Skeletal muscle tissue (tissue), 4 donors: ENCODE results near the gene NBR1. TPM values are rescaled to one million over a fixed set of nuclear protein-coding genes. Genes with fewer than 3 reads are reported as not detected.

ENCODE experiments used
- H3K27ac ChIP-seq: one replicate; pipeline ENCODE4 v1.7.0; 2013; ENCODE audit warnings: mild to moderate bottlenecking, low read depth, low read length, inconsistent platforms
- H3K27me3 ChIP-seq, 3 donors: one replicate each; pipeline ENCODE4 v1.7.0; 2013; ENCODE audit warnings: low read length in 3 of 3; ENCODE audit not compliant: control insufficient read depth in 3 of 3, insufficient read depth in 3 of 3
- H3K36me3 ChIP-seq, 3 donors: one replicate each; pipeline ENCODE4 v1.7.0; 2013; ENCODE audit warnings: low read length in 3 of 3; ENCODE audit not compliant: control insufficient read depth in 3 of 3, insufficient read depth in 3 of 3
- H3K4me1 ChIP-seq, 3 donors: one replicate each; pipeline ENCODE4 v1.7.0; 2013; ENCODE audit warnings: low read length in 3 of 3, mild to moderate bottlenecking in 3 of 3; ENCODE audit not compliant: control insufficient read depth in 3 of 3, insufficient read depth in 3 of 3
- H3K4me3 ChIP-seq, 3 donors: one replicate each; pipeline ENCODE4 v1.7.0; 2013; ENCODE audit warnings: low read length in 3 of 3
- H3K9ac ChIP-seq, 3 donors: one replicate each; pipeline ENCODE4 v1.7.0; 2013; ENCODE audit warnings: low read length in 3 of 3, mild to moderate bottlenecking in 3 of 3, moderate library complexity in 2 of 3, low read depth in 1 of 3
- H3K9me3 ChIP-seq, 3 donors: one replicate each; pipeline ENCODE4 v1.7.0; 2013; ENCODE audit warnings: low read length in 3 of 3; ENCODE audit not compliant: control insufficient read depth in 3 of 3
- total RNA-seq: library from RNA; depleted of rRNA; stranded (reverse); fragments of >200 nt; gene quantifications from one replicate; pipeline ENCODE4 v1.2.3, GENCODE V29; 2014
- donor health status: Osteomylitis.

NBR1 gene
- total RNA-seq, 1 donor from 2014 or later = 56.9 TPM

DNA sequence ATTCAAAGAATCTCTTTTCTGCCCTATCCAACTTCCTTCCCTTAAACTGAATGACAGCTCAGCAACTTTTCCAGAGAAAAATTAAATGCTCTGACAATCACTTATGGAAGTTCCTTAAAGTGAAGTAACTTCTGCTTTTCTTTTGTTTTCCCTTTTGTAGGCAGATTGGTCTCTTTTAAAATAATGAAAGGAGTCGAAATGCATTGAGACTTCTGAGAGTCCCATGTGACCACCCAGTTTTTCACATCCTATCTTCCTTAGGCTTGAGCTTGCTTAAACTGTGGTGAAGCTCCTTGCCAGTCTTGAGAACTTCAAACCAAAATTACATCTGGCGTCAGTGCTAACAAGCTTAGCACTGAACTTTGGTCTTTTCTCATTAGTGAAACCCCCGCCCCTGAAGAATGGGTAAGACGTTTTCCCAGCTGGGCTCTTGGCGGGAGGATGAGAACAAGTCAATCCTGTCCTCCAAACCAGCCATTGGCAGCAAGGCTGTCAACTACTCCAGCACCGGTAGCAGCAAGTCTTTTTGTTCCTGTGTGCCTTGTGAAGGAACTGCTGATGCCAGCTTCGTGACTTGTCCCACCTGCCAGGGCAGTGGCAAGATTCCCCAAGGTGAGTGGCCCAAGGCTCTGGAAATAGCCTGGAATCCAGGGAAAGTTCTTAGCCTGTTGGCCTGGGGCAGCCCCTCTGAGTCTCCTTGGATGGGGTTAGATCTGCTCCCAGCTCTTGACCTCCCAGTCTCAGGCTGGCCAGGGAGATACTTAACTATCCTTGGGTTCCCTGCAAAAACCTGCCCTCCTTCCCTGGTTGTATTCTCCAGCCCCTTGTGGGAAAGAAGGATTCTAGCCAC, 41.9 kb downstream of the NBR1 start:
- Histone ChIP-seq H3K36me3 (peaks cover 31 to 57% (median 50%) of the 10 kb centered on the region in 3 donors), H3K4me1 (peaks cover 0 to 5% (median 0%) of the 10 kb centered on the region in 3 donors), H3K9me3 (no peaks in the 10 kb centered on the region), H3K9ac (peak overlapping the region; percentile 27 to 80 (median 68)), H3K27me3 (no peaks in the 10 kb centered on the region), H3K27ac (peak overlapping the region; percentile 70), H3K4me3 (peak overlapping the region in 2 of 3 donors; percentile 69 to 77)

GRCh38 chr17:43213545-43213944, 42.5 kb downstream of the NBR1 start:
- H3K9ac ChIP-seq = peak overlapping the region in 1 of 3 donors; percentile 35
- H3K27me3 ChIP-seq = no peaks in the 10 kb centered on the region
- peaks cover 0 to 5% (median 0%) of the 10 kb centered on the region in 3 donors for H3K4me1 ChIP-seq
- no peaks in the 10 kb centered on the region for H3K9me3 ChIP-seq
- no peak overlapping the region for H3K4me3 ChIP-seq
- H3K27ac ChIP-seq = no peak overlapping the region
- peaks cover 31 to 50% (median 43%) of the 10 kb centered on the region in 3 donors for H3K36me3 ChIP-seq

DNA sequence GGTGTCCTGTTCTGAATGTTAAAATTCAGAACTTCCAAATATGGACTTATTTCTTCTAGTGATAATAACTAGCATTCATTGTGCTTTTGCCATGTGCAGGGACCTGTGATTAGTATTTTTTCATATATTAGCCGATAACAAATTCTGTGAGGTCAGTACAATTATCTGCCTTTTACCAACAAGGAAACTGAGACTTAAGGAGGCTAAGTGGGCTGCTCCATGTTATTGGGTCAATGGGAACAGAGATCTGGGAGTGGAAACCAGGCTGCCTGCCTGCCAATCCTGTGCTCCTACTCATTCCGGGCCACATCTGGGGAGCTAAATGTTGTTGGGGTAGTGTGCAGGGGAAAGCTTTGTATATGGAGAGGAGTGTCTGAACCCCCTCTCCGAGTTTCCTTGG, 44.3 kb downstream of the NBR1 start:
- peaks cover 0 to 5% (median 0%) of the 10 kb centered on the region in 3 donors for H3K4me1 ChIP-seq
- no peak overlapping the region for H3K9ac ChIP-seq
- H3K9me3 ChIP-seq = no peaks in the 10 kb centered on the region
- peaks cover 24 to 36% (median 34%) of the 10 kb centered on the region in 3 donors for H3K36me3 ChIP-seq
- H3K27ac ChIP-seq = no peak overlapping the region
- H3K27me3 ChIP-seq = no peaks in the 10 kb centered on the region
- no peak overlapping the region for H3K4me3 ChIP-seq

DNA sequence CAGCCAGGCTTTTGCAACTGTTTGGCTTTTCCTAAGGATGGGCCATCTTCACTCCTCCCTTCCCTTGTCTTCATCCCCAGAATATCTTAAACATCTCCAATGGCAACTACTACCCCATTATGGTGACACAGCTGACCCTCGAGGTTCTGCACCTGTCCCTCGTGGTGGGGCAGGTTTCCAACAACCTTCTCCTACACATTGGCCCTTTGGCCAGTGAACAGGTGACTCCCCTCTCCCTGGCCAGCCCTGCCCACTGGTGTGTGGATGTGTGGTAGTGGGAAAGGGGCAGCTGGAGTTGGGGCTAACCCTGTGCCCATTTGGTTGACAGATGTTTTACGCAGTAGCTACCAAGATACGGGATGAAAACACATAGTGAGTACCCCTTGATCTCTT, 45.4 kb downstream of the NBR1 start:
- Histone ChIP-seq H3K9me3 (no peaks in the 10 kb centered on the region), H3K4me3 (no peak overlapping the region), H3K27ac (no peak overlapping the region), H3K36me3 (peaks cover 24 to 29% (median 29%) of the 10 kb centered on the region in 3 donors), H3K4me1 (peaks cover 0 to 3% (median 0%) of the 10 kb centered on the region in 3 donors), H3K9ac (no peak overlapping the region), H3K27me3 (no peaks in the 10 kb centered on the region)

GRCh38 chr17:43216762-43217613, 46.0 kb downstream of the NBR1 start:
- peaks cover 24 to 29% (median 29%) of the 10 kb centered on the region in 3 donors for H3K36me3 ChIP-seq

DNA sequence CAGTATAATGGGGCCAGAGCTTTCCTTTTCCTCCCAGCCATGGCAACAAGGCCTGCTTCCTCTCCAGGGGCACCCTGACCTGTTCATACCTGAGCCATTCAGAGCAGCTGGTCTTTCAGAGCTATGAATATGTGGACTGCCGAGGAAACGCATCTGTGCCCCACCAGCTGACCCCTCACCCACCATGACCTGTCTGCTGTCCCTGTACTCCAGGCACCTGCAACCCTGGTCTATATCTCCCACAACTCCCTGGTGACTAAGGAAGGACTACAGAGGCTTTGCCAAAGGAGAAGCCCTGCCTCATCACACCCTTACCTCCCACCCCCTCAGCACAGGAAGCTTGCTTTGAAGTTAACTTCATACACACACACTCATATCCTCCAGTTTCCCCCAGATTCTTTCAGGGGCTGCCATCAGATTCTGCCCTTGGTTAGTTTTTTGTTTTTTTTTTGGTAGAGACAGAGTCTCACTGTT, 46.6 kb downstream of the NBR1 start:
- Histone ChIP-seq H3K9ac (no peak overlapping the region), H3K36me3 (peaks cover 24 to 29% (median 29%) of the 10 kb centered on the region in 3 donors), H3K27ac (no peak overlapping the region), H3K4me3 (no peak overlapping the region), H3K4me1 (no peaks in the 10 kb centered on the region), H3K9me3 (no peaks in the 10 kb centered on the region), H3K27me3 (no peaks in the 10 kb centered on the region)

More at GRCh38 chr17:43216762-43217613, 46.0 kb downstream of the NBR1 start:
- H3K9ac ChIP-seq = no peak overlapping the region
- peaks cover 0 to 3% (median 0%) of the 10 kb centered on the region in 3 donors for H3K4me1 ChIP-seq
- no peak overlapping the region for H3K27ac ChIP-seq
- H3K4me3 ChIP-seq = no peak overlapping the region
- H3K9me3 ChIP-seq = no peaks in the 10 kb centered on the region
- H3K27me3 ChIP-seq = no peaks in the 10 kb centered on the region

GRCh38 chr17:43219001-43219400, 48.0 kb downstream of the NBR1 start:
- Histone ChIP-seq H3K9ac (no peak overlapping the region), H3K9me3 (no peaks in the 10 kb centered on the region), H3K4me3 (no peak overlapping the region), H3K27me3 (no peaks in the 10 kb centered on the region), H3K36me3 (peaks cover 24 to 32% (median 25%) of the 10 kb centered on the region in 3 donors), H3K4me1 (no peaks in the 10 kb centered on the region), H3K27ac (no peak overlapping the region)

- H3K9me3 ChIP-seq = no peaks in the 10 kb centered on the region
- peaks cover 22 to 31% (median 29%) of the 10 kb centered on the region in 3 donors for H3K36me3 ChIP-seq
- no peak overlapping the region for H3K27ac ChIP-seq
- H3K9ac ChIP-seq = no peak overlapping the region
- no peaks in the 10 kb centered on the region for H3K27me3 ChIP-seq
- no peak overlapping the region for H3K4me3 ChIP-seq
- H3K4me1 ChIP-seq = no peaks in the 10 kb centered on the region
Measured at GRCh38 chr17:43219746-43220380, 48.8 kb downstream of the NBR1 start.

- Histone ChIP-seq H3K27ac (no peak overlapping the region), H3K9me3 (no peaks in the 10 kb centered on the region), H3K4me3 (no peak overlapping the region), H3K4me1 (no peaks in the 10 kb centered on the region), H3K9ac (no peak overlapping the region), H3K36me3 (peaks cover 19 to 30% (median 24%) of the 10 kb centered on the region in 3 donors), H3K27me3 (no peaks in the 10 kb centered on the region)
Measured at GRCh38 chr17:43220511-43221125, 49.6 kb downstream of the NBR1 start.
